ENCODE data around the gene ST3GAL2. TPM values are rescaled to one million over a fixed set of nuclear protein-coding genes. Genes with fewer than 3 reads are reported as not detected.

ST3GAL2 gene
- total and polyA plus RNA-seq, 9 of the 15 experiments (the other 6 are each of a cell fraction or from before 2014, with no cell fraction given): 1.5 to 108 (median 34.3) TPM

DNA sequence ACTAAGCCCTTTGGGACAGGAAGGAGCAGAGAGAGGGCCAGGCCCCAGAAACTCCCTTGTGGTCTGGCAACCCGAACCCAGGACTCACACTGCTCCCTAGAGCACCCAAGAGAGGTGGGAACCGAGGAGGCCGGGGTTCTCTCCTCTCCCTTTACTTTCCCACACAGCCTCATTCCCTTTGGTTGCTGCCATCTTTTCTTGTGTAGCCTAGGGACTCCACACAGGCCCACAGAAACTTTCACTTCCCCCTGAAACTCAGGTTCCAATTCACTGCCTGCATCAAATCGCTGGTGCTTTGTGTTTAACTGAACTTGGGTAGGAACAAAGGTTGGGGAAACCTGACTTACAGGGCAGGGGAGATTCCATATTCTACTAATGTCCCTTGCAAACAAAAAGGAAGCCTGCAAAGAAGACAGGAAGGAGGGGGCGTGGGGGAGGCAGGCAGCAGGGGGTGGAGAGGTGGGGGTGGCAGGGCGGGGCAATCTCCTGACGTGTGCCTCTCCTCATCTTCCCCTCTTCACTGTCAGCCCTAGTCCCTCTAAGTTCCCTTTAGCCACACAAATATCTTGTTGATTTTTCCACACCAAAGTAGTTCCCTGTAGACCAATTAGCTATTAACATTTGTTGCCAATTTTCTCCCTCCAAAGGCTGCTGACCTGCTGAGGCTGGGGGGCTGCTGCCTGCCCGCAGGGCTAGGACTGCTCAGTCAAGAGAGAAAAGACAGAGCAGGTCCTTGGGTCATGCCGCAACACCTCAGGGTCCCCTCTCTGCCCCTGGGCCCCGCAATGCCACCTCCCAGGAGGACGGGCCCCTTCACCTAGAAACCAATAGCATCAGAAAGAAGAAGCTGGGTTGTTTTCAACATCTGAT lies 8.0 kb downstream of the ST3GAL2 start (continued):
- TF ChIP-seq, protein P1, sequence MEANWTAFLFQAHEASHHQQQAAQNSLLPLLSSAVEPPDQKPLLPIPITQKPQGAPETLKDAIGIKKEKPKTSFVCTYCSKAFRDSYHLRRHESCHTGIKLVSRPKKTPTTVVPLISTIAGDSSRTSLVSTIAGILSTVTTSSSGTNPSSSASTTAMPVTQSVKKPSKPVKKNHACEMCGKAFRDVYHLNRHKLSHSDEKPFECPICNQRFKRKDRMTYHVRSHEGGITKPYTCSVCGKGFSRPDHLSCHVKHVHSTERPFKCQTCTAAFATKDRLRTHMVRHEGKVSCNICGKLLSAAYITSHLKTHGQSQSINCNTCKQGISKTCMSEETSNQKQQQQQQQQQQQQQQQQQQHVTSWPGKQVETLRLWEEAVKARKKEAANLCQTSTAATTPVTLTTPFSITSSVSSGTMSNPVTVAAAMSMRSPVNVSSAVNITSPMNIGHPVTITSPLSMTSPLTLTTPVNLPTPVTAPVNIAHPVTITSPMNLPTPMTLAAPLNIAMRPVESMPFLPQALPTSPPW (CRISPR knock-in tag; IDR thresholded peaks at IDR 0.05): peak; percentile 96
- TF ChIP-seq YY1 (IDR thresholded peaks at IDR 0.05; ENCODE audit: borderline replicate concordance in 1 of 3, control insufficient read depth in 1 of 3, extremely low read depth in 1 of 3, insufficient read depth in 3 of 3, insufficient read length in 1 of 3, insufficient replicate concordance in 2 of 3, low read depth in 1 of 3, low read length in 2 of 3) (peak in 2 of 3 experiments; percentile 48 to 60), GABPB1 (CRISPR knock-in tag; IDR thresholded peaks at IDR 0.05) (0 out of 2 replicates have a peak, but pooled peaks have one; percentile 11), CXXC5 (CRISPR knock-in tag; IDR thresholded peaks at IDR 0.05) (peak; percentile 39; the same call in 1 of the 2 replicates), ZNF165 (CRISPR knock-in tag; IDR thresholded peaks at IDR 0.05; ENCODE audit: borderline replicate concordance) (peak; percentile 74; the same call in 1 of the 2 replicates), ZNF586 (CRISPR knock-in tag; conservative IDR thresholded peaks at IDR 0.05) (no peak), ZNF263 (CRISPR knock-in tag; IDR thresholded peaks at IDR 0.05; ENCODE audit: borderline replicate concordance) (no peak), EP400 (IDR thresholded peaks at IDR 0.05) (no peak), MED1 (CRISPR knock-in tag; IDR thresholded peaks at IDR 0.05; ENCODE audit: borderline replicate concordance) (no peak), TARDBP (IDR thresholded peaks at IDR 0.05) (no peak), ZNF766 (CRISPR knock-in tag; conservative IDR thresholded peaks at IDR 0.05) (no peak; the same call in 1 of the 2 replicates), ARID1B (IDR thresholded peaks at IDR 0.05) (no peak; the same call in 1 of the 2 replicates), NCOA4 (IDR thresholded peaks at IDR 0.05; ENCODE audit: partially characterized antibody) (no peak), NFYB (IDR thresholded peaks at IDR 0.05; ENCODE audit: extremely low read depth, insufficient read length) (no peak)
- TF ChIP-seq, protein P2, sequence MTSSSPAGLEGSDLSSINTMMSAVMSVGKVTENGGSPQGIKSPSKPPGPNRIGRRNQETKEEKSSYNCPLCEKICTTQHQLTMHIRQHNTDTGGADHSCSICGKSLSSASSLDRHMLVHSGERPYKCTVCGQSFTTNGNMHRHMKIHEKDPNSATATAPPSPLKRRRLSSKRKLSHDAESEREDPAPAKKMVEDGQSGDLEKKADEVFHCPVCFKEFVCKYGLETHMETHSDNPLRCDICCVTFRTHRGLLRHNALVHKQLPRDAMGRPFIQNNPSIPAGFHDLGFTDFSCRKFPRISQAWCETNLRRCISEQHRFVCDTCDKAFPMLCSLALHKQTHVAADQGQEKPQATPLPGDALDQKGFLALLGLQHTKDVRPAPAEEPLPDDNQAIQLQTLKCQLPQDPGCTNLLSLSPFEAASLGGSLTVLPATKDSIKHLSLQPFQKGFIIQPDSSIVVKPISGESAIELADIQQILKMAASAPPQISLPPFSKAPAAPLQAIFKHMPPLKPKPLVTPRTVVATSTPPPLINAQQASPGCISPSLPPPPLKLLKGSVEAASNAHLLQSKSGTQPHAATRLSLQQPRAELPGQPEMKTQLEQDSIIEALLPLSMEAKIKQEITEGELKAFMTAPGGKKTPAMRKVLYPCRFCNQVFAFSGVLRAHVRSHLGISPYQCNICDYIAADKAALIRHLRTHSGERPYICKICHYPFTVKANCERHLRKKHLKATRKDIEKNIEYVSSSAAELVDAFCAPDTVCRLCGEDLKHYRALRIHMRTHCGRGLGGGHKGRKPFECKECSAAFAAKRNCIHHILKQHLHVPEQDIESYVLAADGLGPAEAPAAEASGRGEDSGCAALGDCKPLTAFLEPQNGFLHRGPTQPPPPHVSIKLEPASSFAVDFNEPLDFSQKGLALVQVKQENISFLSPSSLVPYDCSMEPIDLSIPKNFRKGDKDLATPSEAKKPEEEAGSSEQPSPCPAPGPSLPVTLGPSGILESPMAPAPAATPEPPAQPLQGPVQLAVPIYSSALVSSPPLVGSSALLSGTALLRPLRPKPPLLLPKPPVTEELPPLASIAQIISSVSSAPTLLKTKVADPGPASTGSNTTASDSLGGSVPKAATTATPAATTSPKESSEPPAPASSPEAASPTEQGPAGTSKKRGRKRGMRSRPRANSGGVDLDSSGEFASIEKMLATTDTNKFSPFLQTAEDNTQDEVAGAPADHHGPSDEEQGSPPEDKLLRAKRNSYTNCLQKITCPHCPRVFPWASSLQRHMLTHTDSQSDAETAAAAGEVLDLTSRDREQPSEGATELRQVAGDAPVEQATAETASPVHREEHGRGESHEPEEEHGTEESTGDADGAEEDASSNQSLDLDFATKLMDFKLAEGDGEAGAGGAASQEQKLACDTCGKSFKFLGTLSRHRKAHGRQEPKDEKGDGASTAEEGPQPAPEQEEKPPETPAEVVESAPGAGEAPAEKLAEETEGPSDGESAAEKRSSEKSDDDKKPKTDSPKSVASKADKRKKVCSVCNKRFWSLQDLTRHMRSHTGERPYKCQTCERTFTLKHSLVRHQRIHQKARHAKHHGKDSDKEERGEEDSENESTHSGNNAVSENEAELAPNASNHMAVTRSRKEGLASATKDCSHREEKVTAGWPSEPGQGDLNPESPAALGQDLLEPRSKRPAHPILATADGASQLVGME (CRISPR knock-in tag; IDR thresholded peaks at IDR 0.05): 0 out of 2 replicates have a peak, but pooled peaks have one; percentile 21

All from K562 (cell line).